H1 (cell line): ENCODE measurements around the gene ANAPC5. TPM values are rescaled to one million over a fixed set of nuclear protein-coding genes. Genes with fewer than 3 reads are reported as not detected.

Source experiments
- CTCF ChIA-PET: fragments of 300-600 bp; sonication (Branson Sonifier 250); formaldehyde crosslinking; loops from one replicate; lab custom pipeline; 2021; ENCODE audit not compliant: partially characterized antibody; lab: Charles Lee
- POLR2A ChIA-PET: fragments of 300-600 bp; sonication (Branson Sonifier 250); formaldehyde crosslinking; loops from one replicate; lab custom pipeline; 2021; ENCODE audit warnings: inconsistent platforms; ENCODE audit not compliant: partially characterized antibody; lab: Charles Lee
- DNase-seq, 2 experiments: peaks; one replicate each; pipeline versions ENCODE4 v3.0.0 to v3.0.0-alpha.2; 2010 to 2022; ENCODE audit warnings: low spot score in 2 of 2, low read depth in 1 of 2, mixed read lengths in 1 of 2
- FAIRE-seq: peaks from 2 replicates; lab custom pipeline; 2011; peaks lifted over from hg19 to GRCh38; lab: Jason Lieb, UNC
- H2AFZ ChIP-seq: 2 replicates; pipeline ENCODE4 v1.8.1; 2012; ENCODE audit warnings: low read length, inconsistent platforms
- H2AK5ac ChIP-seq: 2 replicates; pipeline ENCODE4 v1.6.1; 2013; ENCODE audit warnings: low read depth, low read length
- H2BK120ac ChIP-seq: replicated peaks from 2 replicates; pipeline ENCODE3; 2013; ENCODE audit warnings: low read depth, low read length, inconsistent platforms
- H2BK12ac ChIP-seq: 2 replicates; pipeline ENCODE4 v1.6.1; 2013; ENCODE audit warnings: low read depth, low read length
- H2BK15ac ChIP-seq: 2 replicates; pipeline ENCODE4 v1.6.1; 2013; ENCODE audit warnings: low read length
- H2BK20ac ChIP-seq: 2 replicates; pipeline ENCODE4 v1.6.1; 2013; ENCODE audit warnings: low read length
- H2BK5ac ChIP-seq: 2 replicates; pipeline ENCODE4 v1.6.1; 2013; ENCODE audit warnings: low read depth, low read length
- H3K14ac ChIP-seq: 2 replicates; pipeline ENCODE4 v1.6.1; 2013; ENCODE audit warnings: inconsistent platforms; ENCODE audit not compliant: insufficient read length
- H3K18ac ChIP-seq: 2 replicates; pipeline ENCODE4 v1.6.1; 2013; ENCODE audit warnings: low read length; ENCODE audit errors: extremely low read depth
- H3K23ac ChIP-seq: 2 replicates; pipeline ENCODE4 v1.6.1; 2013; ENCODE audit warnings: inconsistent platforms; ENCODE audit not compliant: insufficient read length
- H3K23me2 ChIP-seq: 2 replicates; pipeline ENCODE4 v1.6.1; 2013; ENCODE audit warnings: low read depth, low read length
- H3K27ac ChIP-seq: 2 replicates; pipeline ENCODE4 v1.6.1; 2011; ENCODE audit warnings: low read depth, low read length, inconsistent platforms
- H3K27me3 ChIP-seq, 4 experiments: replicated peaks in 1 of 4; 1 replicate in 1 of 4; 2 replicates in 3 of 4; pipeline versions ENCODE4 v1.6.1 to v1.8.1; 2011 to 2013; ENCODE audit warnings: low read length in 3 of 4, mild to moderate bottlenecking in 3 of 4, inconsistent platforms in 2 of 4, mixed read lengths in 2 of 4, moderate library complexity in 1 of 4; ENCODE audit not compliant: control insufficient read depth in 3 of 4, insufficient read depth in 3 of 4; ENCODE audit errors: extremely low read depth in 1 of 4
- H3K36me3 ChIP-seq, 4 experiments: 2 replicates each; pipeline versions ENCODE4 v1.6.1 to v1.8.1; 2011 to 2013; ENCODE audit warnings: mild to moderate bottlenecking in 4 of 4, low read length in 3 of 4, moderate library complexity in 2 of 4, control low read depth in 1 of 4, inconsistent platforms in 1 of 4; ENCODE audit not compliant: insufficient read depth in 4 of 4, control insufficient read depth in 2 of 4
- H3K4ac ChIP-seq: replicated peaks from 2 replicates; pipeline ENCODE3; 2013; ENCODE audit warnings: low read length, low read depth, mixed read lengths, inconsistent platforms; ENCODE audit not compliant: insufficient read length
- H3K4me1 ChIP-seq, 4 experiments: replicated peaks in 1 of 4; 1 replicate in 1 of 4; 2 replicates in 3 of 4; pipeline versions ENCODE4 v1.6.1 to v1.8.1; 2011 to 2013; ENCODE audit warnings: low read length in 3 of 4, inconsistent platforms in 2 of 4, mixed read lengths in 1 of 4; ENCODE audit not compliant: insufficient read depth in 4 of 4, control insufficient read depth in 3 of 4
- H3K4me2 ChIP-seq, 2 experiments: 2 replicates each; pipeline versions ENCODE4 v1.6.1 to v1.8.1; 2011 to 2013; ENCODE audit warnings: low read depth in 2 of 2, low read length in 2 of 2, control low read depth in 1 of 2, inconsistent platforms in 1 of 2, mild to moderate bottlenecking in 1 of 2; ENCODE audit not compliant: insufficient read depth in 1 of 2
- H3K4me3 ChIP-seq, 4 experiments: fragments of 200-600, 300-600 bp in 1 of 4; sonication (generic), shearing (Covaris generic), sonication (Bioruptor Twin) in 1 of 4; 2 replicates each; pipeline versions ENCODE4 v1.5.1 to v1.8.1; 2011 to 2016; ENCODE audit warnings: low read length in 4 of 4, low read depth in 3 of 4, control low read depth in 2 of 4, inconsistent platforms in 2 of 4, mild to moderate bottlenecking in 2 of 4, mixed read lengths in 1 of 4, moderate library complexity in 1 of 4; ENCODE audit not compliant: insufficient read depth in 2 of 4; ENCODE audit errors: extremely low read depth in 1 of 4
- H3K56ac ChIP-seq: replicated peaks from 2 replicates; pipeline ENCODE3; 2013; ENCODE audit warnings: low read depth, mild to moderate bottlenecking, mixed read lengths, low read length, inconsistent platforms; ENCODE audit not compliant: insufficient read length
- H3K79me1 ChIP-seq: 2 replicates; pipeline ENCODE4 v1.6.1; 2013; ENCODE audit warnings: low read depth, low read length, control low read depth
- H3K79me2 ChIP-seq, 2 experiments: 2 replicates each; pipeline versions ENCODE4 v1.6.1 to v1.8.1; 2012 to 2013; ENCODE audit warnings: low read length in 2 of 2, mild to moderate bottlenecking in 2 of 2, inconsistent platforms in 1 of 2; ENCODE audit not compliant: insufficient read depth in 2 of 2, control insufficient read depth in 1 of 2
- H3K9ac ChIP-seq, 4 experiments: replicated peaks in 1 of 4; 1 replicate in 1 of 4; 2 replicates in 3 of 4; pipeline versions ENCODE4 v1.6.1 to v1.8.1; 2011 to 2013; ENCODE audit warnings: low read depth in 3 of 4, low read length in 3 of 4, control low read depth in 2 of 4, mild to moderate bottlenecking in 2 of 4, moderate library complexity in 2 of 4, inconsistent platforms in 1 of 4; ENCODE audit errors: extremely low read depth in 1 of 4
- H3K9me3 ChIP-seq, 2 experiments: 2 replicates each; pipeline versions ENCODE4 v1.6.1 to v1.8.1; 2012 to 2013; ENCODE audit warnings: mild to moderate bottlenecking in 2 of 2, moderate library complexity in 2 of 2, control low read depth in 1 of 2, inconsistent platforms in 1 of 2, low read depth in 1 of 2, low read length in 1 of 2, mixed read lengths in 1 of 2; ENCODE audit not compliant: insufficient read depth in 2 of 2
- H4K20me1 ChIP-seq, 2 experiments: replicated peaks in 1 of 2; 2 replicates each; pipeline versions ENCODE3 to v1.8.1; 2011 to 2013; ENCODE audit warnings: inconsistent platforms in 2 of 2, low read length in 2 of 2, mild to moderate bottlenecking in 1 of 2; ENCODE audit not compliant: insufficient read depth in 2 of 2, control insufficient read depth in 1 of 2
- H4K5ac ChIP-seq: 2 replicates; pipeline ENCODE4 v1.6.1; 2013; ENCODE audit warnings: low read length, low read depth, mixed read lengths, inconsistent platforms; ENCODE audit not compliant: insufficient read length
- H4K8ac ChIP-seq: 2 replicates; pipeline ENCODE4 v1.8.0; 2013; ENCODE audit warnings: mild to moderate bottlenecking, moderate library complexity, low read length, inconsistent platforms; ENCODE audit not compliant: insufficient read depth; ENCODE audit errors: extremely low read depth
- H4K91ac ChIP-seq: replicated peaks from 2 replicates; pipeline ENCODE3; 2013; ENCODE audit warnings: low read length, mixed read lengths, inconsistent platforms; ENCODE audit not compliant: insufficient read length
- CBX5 ChIP-seq: fragments of 300-800, 300-1000 bp; sonication (generic); IDR thresholded peaks from 2 replicates; pipeline ENCODE4 v1.7.1; 2016; ENCODE audit warnings: antibody characterized with exemption, low read length, low read depth
- CTBP2 ChIP-seq: IDR thresholded peaks from 2 replicates; pipeline ENCODE4 v1.7.0; 2011; ENCODE audit warnings: borderline replicate concordance, mild to moderate bottlenecking, moderate library complexity, mixed read lengths, low read length; ENCODE audit not compliant: insufficient read depth, insufficient read length
- EGR1 ChIP-seq: IDR thresholded peaks from 2 replicates; pipeline ENCODE4 v1.6.1; 2011; ENCODE audit warnings: low read depth, low read length, borderline replicate concordance
- EP300 ChIP-seq, 2 experiments: IDR thresholded peaks; 1 replicate in 1 of 2; 2 replicates in 1 of 2; pipeline ENCODE4 v1.6.1; 2011 to 2012; ENCODE audit warnings: low read depth in 2 of 2, low read length in 2 of 2, mild to moderate bottlenecking in 2 of 2, borderline replicate concordance in 1 of 2, inconsistent platforms in 1 of 2, moderate library complexity in 1 of 2
- RBBP5 ChIP-seq: IDR thresholded peaks from 2 replicates; pipeline ENCODE4 v1.7.1; 2012; ENCODE audit warnings: low read depth, mild to moderate bottlenecking, inconsistent platforms, low read length, moderate library complexity, borderline replicate concordance
- RNF2 ChIP-seq: fragments of 200-900, 300-1000 bp; sonication (generic); IDR thresholded peaks from 2 replicates; pipeline ENCODE4 v1.7.1; 2016; ENCODE audit warnings: borderline replicate concordance, low read depth, mild to moderate bottlenecking, antibody characterized with exemption, low read length; ENCODE audit not compliant: poor library complexity, severe bottlenecking; ENCODE audit errors: missing control alignments
- RXRA ChIP-seq: IDR thresholded peaks from 2 replicates; pipeline ENCODE4 v1.6.1; 2011; ENCODE audit warnings: low read depth, mild to moderate bottlenecking, low read length, moderate library complexity; ENCODE audit not compliant: insufficient read depth
- SAP30 ChIP-seq: fragments of 300-600 bp; sonication (generic); IDR thresholded peaks from 2 replicates; pipeline ENCODE4 v1.7.1; 2012; ENCODE audit warnings: low read length, moderate library complexity, mild to moderate bottlenecking, inconsistent platforms; ENCODE audit not compliant: insufficient read depth, insufficient replicate concordance
- SIX5 ChIP-seq: IDR thresholded peaks from 2 replicates; pipeline ENCODE4 v1.6.1; 2011; ENCODE audit warnings: mild to moderate bottlenecking, low read depth, low read length
- WGBS, 2 experiments: shearing (Covaris generic) in 1 of 2; methylation state at CpG; one replicate each; pipeline versions ENCODE4 v1.1.6 to v1.1.7; 2013 to 2015; ENCODE audit warnings: low lambda C conversion rate in 2 of 2, mixed read lengths in 2 of 2, inconsistent platforms in 1 of 2, low coverage in 1 of 2, missing lambda C conversion rate in 1 of 2; ENCODE audit not compliant: insufficient replicate concordance in 2 of 2, insufficient coverage in 1 of 2, insufficient read length in 1 of 2; ENCODE audit errors: extremely low coverage in 1 of 2, missing lambda C conversion rate in 1 of 2; 5-methylcytosine and 5-hydroxymethylcytosine counted together
- polyA plus RNA-seq, 7 experiments: library from polyadenylated mRNA; depleted of rRNA in 3 of 7; stranded (reverse) in 5 of 7; unstranded in 2 of 7; fragments of >200 nt in 5 of 7; fragments of 200-250 nt in 2 of 7; gene quantifications; 1 replicate in 5 of 7; 2 replicates in 1 of 7; 4 replicates in 1 of 7; pipeline versions ENCODE4 v1.2.1 to v1.2.3, GENCODE V29; 2011 to 2013; ENCODE audit warnings: missing spikeins in 2 of 7, mixed read lengths in 2 of 7
- total RNA-seq: library from RNA; stranded (reverse); fragmentation: NEBNext Ultra II Directional; extraction: Animal tissue kit (Norgen Biotek cat#: 25700); gene quantifications from 2 replicates; pipeline ENCODE4 v1.2.1, GENCODE V29; 2021

Gene ANAPC5
- total and polyA plus RNA-seq, 2 of the 8 experiments (the other 6 are each of a cell fraction or from before 2014, with no cell fraction given): 103 to 127 TPM

DNA sequence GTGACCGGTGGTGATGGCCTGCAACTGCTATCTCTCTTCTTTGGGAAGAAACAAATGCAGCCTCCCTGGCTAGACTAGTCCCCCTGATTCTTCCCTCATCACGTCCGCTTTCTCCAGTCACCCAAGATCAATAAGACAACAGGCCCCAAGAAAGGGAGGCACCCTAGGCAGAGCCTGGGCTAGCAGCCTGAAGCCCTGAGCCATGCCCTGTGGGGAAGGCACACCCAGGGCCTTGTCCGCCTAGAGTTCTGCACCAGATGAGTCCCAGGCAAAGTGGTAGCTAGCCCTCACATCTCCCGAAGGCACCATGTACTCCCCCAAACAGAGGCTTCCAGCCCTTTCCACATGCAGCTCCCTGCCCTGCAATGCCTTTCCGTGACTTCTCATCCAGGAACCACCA is 90.8 kb downstream of the ANAPC5 start:
- Histone ChIP-seq H3K79me2 (no peaks in the 10 kb centered on the region), H2AFZ (no peak overlapping the region), H3K79me1 (no peaks in the 10 kb centered on the region), H3K27ac (no peak overlapping the region), H4K5ac (no peak overlapping the region), H3K36me3 (peaks cover 3 to 8% (median 5%) of the 10 kb centered on the region in 4 experiments; a peak in 4 of 8 replicates), H2BK12ac (no peak overlapping the region), H3K4me3 (no peak overlapping the region), H2BK120ac (no peak overlapping the region), H3K27me3 (no peaks in the 10 kb centered on the region), H4K20me1 (no peaks in the 10 kb centered on the region), H3K23ac (no peak overlapping the region), H3K18ac (no peak overlapping the region), H2BK5ac (no peak overlapping the region), H3K14ac (no peak overlapping the region), H3K9me3 (no peaks in the 10 kb centered on the region), H2AK5ac (no peak overlapping the region), H2BK20ac (no peak overlapping the region), H4K8ac (no peak overlapping the region; the same call in 1 of the 2 replicates), H4K91ac (no peak overlapping the region), H3K23me2 (no peaks in the 10 kb centered on the region), H3K4me2 (no peak overlapping the region), H3K4me1 (no peaks in the 10 kb centered on the region), H3K9ac (no peak overlapping the region), H2BK15ac (no peak overlapping the region), H3K4ac (no peak overlapping the region), H3K56ac (no peak overlapping the region)
- POLR2A ChIA-PET: interaction anchor here (0.7 kb wide), 1 partner anchor 10 kb away, joined by 3 read pairs; no protein-coding TSS in a partner anchor
- FAIRE-seq: no peak
- CTCF ChIA-PET: interaction anchor here (0.6 to 0.9 kb wide), 3 partner anchors 9 to 130 kb away, joined by 3 read pairs; no protein-coding TSS in a partner anchor
- 91% methylated on average over 6 of the region's 6 CpGs; no CpG with 5 or more reads in 1 of the 2 experiments for WGBS, 2 experiments
- DNase-seq: no peak
- TF ChIP-seq CTBP2 (no peak), EP300 (IDR thresholded peaks at IDR 0.05; ENCODE audit: borderline replicate concordance in 1 of 2, low read depth in 2 of 2, low read length in 2 of 2) (no peak), RNF2 (no peak), RBBP5 (no peak), RXRA (no peak), CBX5 (no peak), EGR1 (no peak), SIX5 (no peak), SAP30 (no peak)
